ENCODE results near the gene HOXC5. TPM values are rescaled to one million over a fixed set of nuclear protein-coding genes. Genes with fewer than 3 reads are reported as not detected.

HOXC5 gene
- total RNA-seq, 1 donor from 2014 or later: not detected

GRCh38 chr12:53994009-53994263, 38.9 kb upstream of the HOXC5 start:
- H3K27me3 Mint-ChIP-seq (ENCODE audit: low read depth, unreplicated experiment): peaks cover 90% of the 10 kb centered on the region
- no peak overlapping the region for H3K4me2 ChIP-seq (ENCODE audit: low read length)

GRCh38 chr12:53994264-53995001, 38.4 kb upstream of the HOXC5 start:
- TF ChIP-seq CTCF (IDR thresholded peaks at IDR 0.05; ENCODE audit: insufficient read depth, low read depth, low read length) (no peak), EZH2 (IDR thresholded peaks at IDR 0.05; ENCODE audit: insufficient read depth, low read length) (peak; percentile 62)
- Histone ChIP-seq H4K20me1 (ENCODE audit: insufficient read depth, low read length) (no peaks in the 10 kb centered on the region), H3K27ac (ENCODE audit: low read depth, low read length) (no peak overlapping the region), H3K9me3 (ENCODE audit: insufficient read depth, low read depth, low read length) (peaks cover 10% of the 10 kb centered on the region), H3K4me2 (ENCODE audit: low read length) (peak overlapping the region; percentile 78), H3K9ac (ENCODE audit: low read length) (no peak overlapping the region), H3K36me3 (ENCODE audit: insufficient read depth, low read length) (no peaks in the 10 kb centered on the region), H3K4me1 (ENCODE audit: insufficient read depth, low read length) (peaks cover 4% of the 10 kb centered on the region), H3K27me3 (ENCODE audit: insufficient read depth, low read length) (peaks cover 96% of the 10 kb centered on the region), H3K4me3 (ENCODE audit: insufficient read depth, low read depth, low read length) (no peak overlapping the region), H2AFZ (ENCODE audit: low read depth, low read length) (no peak overlapping the region), H3K79me2 (ENCODE audit: insufficient read depth, low read length) (no peaks in the 10 kb centered on the region)
- Mint-ChIP-seq H3K36me3 (ENCODE audit: low read depth, unreplicated experiment) (no peaks in the 10 kb centered on the region), H3K9me3 (ENCODE audit: unreplicated experiment) (peaks cover 29% of the 10 kb centered on the region), H3K27ac (ENCODE audit: unreplicated experiment) (no peak overlapping the region), H3K4me1 (ENCODE audit: low read depth, unreplicated experiment) (no peaks in the 10 kb centered on the region), H3K4me3 (ENCODE audit: unreplicated experiment) (no peak overlapping the region), H3K27me3 (ENCODE audit: low read depth, unreplicated experiment) (peaks cover 90% of the 10 kb centered on the region)
- FAIRE-seq: no peak
- DNase-seq (ENCODE audit: low read depth): no peak

More at GRCh38 chr12:53994009-53994263, 38.9 kb upstream of the HOXC5 start:
- Histone ChIP-seq H3K4me3 (ENCODE audit: insufficient read depth, low read depth, low read length) (no peak overlapping the region), H2AFZ (ENCODE audit: low read depth, low read length) (no peak overlapping the region), H3K9ac (ENCODE audit: low read length) (no peak overlapping the region), H3K27me3 (ENCODE audit: insufficient read depth, low read length) (peaks cover 96% of the 10 kb centered on the region), H3K79me2 (ENCODE audit: insufficient read depth, low read length) (no peaks in the 10 kb centered on the region), H3K27ac (ENCODE audit: low read depth, low read length) (no peak overlapping the region), H3K36me3 (ENCODE audit: insufficient read depth, low read length) (no peaks in the 10 kb centered on the region), H3K9me3 (ENCODE audit: insufficient read depth, low read depth, low read length) (peaks cover 10% of the 10 kb centered on the region), H4K20me1 (ENCODE audit: insufficient read depth, low read length) (no peaks in the 10 kb centered on the region), H3K4me1 (ENCODE audit: insufficient read depth, low read length) (peaks cover 4% of the 10 kb centered on the region)
- DNase-seq (ENCODE audit: low read depth): no peak
- Mint-ChIP-seq H3K4me1 (ENCODE audit: low read depth, unreplicated experiment) (no peaks in the 10 kb centered on the region), H3K36me3 (ENCODE audit: low read depth, unreplicated experiment) (no peaks in the 10 kb centered on the region), H3K4me3 (ENCODE audit: unreplicated experiment) (no peak overlapping the region), H3K9me3 (ENCODE audit: unreplicated experiment) (peaks cover 31% of the 10 kb centered on the region), H3K27ac (ENCODE audit: unreplicated experiment) (no peak overlapping the region)
- no peak for FAIRE-seq
- no peak for TF ChIP-seq CTCF (IDR thresholded peaks at IDR 0.05; ENCODE audit: insufficient read depth, low read depth, low read length)
- peak; percentile 72 for TF ChIP-seq EZH2 (IDR thresholded peaks at IDR 0.05; ENCODE audit: insufficient read depth, low read length)

- peak; percentile 6 for TF ChIP-seq EZH2 (IDR thresholded peaks at IDR 0.05; ENCODE audit: insufficient read depth, low read length)
- no peak for TF ChIP-seq CTCF (IDR thresholded peaks at IDR 0.05; ENCODE audit: insufficient read depth, low read depth, low read length)
- H3K4me3 Mint-ChIP-seq (ENCODE audit: unreplicated experiment): no peak overlapping the region
- no peaks in the 10 kb centered on the region for H4K20me1 ChIP-seq (ENCODE audit: insufficient read depth, low read length)
- H3K9ac ChIP-seq (ENCODE audit: low read length): no peak overlapping the region
- H3K27me3 ChIP-seq (ENCODE audit: insufficient read depth, low read length): peaks cover 96% of the 10 kb centered on the region
- peak overlapping the region; percentile 78 for H3K4me2 ChIP-seq (ENCODE audit: low read length)
- H3K27ac ChIP-seq (ENCODE audit: low read depth, low read length): no peak overlapping the region
- no peak overlapping the region for H2AFZ ChIP-seq (ENCODE audit: low read depth, low read length)
- H3K36me3 Mint-ChIP-seq (ENCODE audit: low read depth, unreplicated experiment): no peaks in the 10 kb centered on the region
- no peak overlapping the region for H3K4me3 ChIP-seq (ENCODE audit: insufficient read depth, low read depth, low read length)
- no peaks in the 10 kb centered on the region for H3K79me2 ChIP-seq (ENCODE audit: insufficient read depth, low read length)
- DNase-seq (ENCODE audit: low read depth) (no peak), FAIRE-seq (no peak)
- H3K36me3 ChIP-seq (ENCODE audit: insufficient read depth, low read length): no peaks in the 10 kb centered on the region
- peaks cover 88% of the 10 kb centered on the region for H3K27me3 Mint-ChIP-seq (ENCODE audit: low read depth, unreplicated experiment)
- no peak overlapping the region for H3K27ac Mint-ChIP-seq (ENCODE audit: unreplicated experiment)
- H3K9me3 ChIP-seq (ENCODE audit: insufficient read depth, low read depth, low read length): peaks cover 10% of the 10 kb centered on the region
- peaks cover 4% of the 10 kb centered on the region for H3K4me1 ChIP-seq (ENCODE audit: insufficient read depth, low read length)
- H3K4me1 Mint-ChIP-seq (ENCODE audit: low read depth, unreplicated experiment): no peaks in the 10 kb centered on the region
- H3K9me3 Mint-ChIP-seq (ENCODE audit: unreplicated experiment): peaks cover 28% of the 10 kb centered on the region
Observed at GRCh38 chr12:53995002-53995377, 37.9 kb upstream of the HOXC5 start.
